SK-N-SH (cell line): ENCODE results near the gene ABHD17C.

Source experiments
- CHD2 ChIP-seq: fragments of 150-350 bp; IDR thresholded peaks from 2 replicates; pipeline ENCODE4 v1.6.1; 2018; ENCODE audit warnings: low read length; ENCODE audit not compliant: partially characterized antibody
- EZH2phosphoT487 ChIP-seq: fragments of 200-600 bp; sonication (generic); IDR thresholded peaks from 2 replicates; pipeline ENCODE4 v1.6.1; 2017; ENCODE audit warnings: low read depth, mixed run types, mild to moderate bottlenecking, antibody characterized with exemption, moderate library complexity, borderline replicate concordance
- GATA2 ChIP-seq: sonication (generic); formaldehyde crosslinking; IDR thresholded peaks from 2 replicates; pipeline ENCODE4 v1.5.0; 2020; ENCODE audit warnings: mild to moderate bottlenecking, missing genetic modification reagents
- POLR2AphosphoS5 ChIP-seq: IDR thresholded peaks from 2 replicates; pipeline ENCODE4 v1.6.1; 2012; ENCODE audit warnings: low read depth, low read length
- SIN3A ChIP-seq: IDR thresholded peaks from 2 replicates; pipeline ENCODE4 v1.6.1; 2012; ENCODE audit warnings: low read depth, mild to moderate bottlenecking, low read length, moderate library complexity, borderline replicate concordance
- TF ChIP-seq, protein P1 (sequence below): fragments of 200-600 bp; sonication (generic); IDR thresholded peaks from 2 replicates; pipeline ENCODE4 v1.6.1; 2017; ENCODE audit warnings: antibody characterized with exemption, mild to moderate bottlenecking, moderate library complexity

DNA sequence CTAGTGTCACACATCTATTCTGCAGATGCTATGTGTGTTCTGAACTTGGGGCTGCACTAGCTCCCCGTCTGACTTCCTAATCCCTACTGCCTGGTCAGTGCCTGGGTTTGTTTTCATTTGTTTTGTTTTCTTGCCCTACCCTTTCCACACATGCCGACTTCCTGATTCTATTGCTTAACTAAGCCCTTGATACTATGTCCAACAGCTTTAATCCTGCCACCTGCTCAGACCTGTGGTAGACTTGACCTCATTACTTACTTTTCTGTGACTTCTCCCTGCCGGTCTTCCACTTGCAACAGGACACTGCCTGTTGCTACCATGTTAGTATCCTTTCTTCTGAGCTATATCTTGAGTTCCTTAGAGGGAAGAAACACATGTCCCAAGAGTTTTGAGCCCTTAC lies 44.8 kb downstream of the ABHD17C start:
- TF ChIP-seq EZH2phosphoT487 (no peak), SIN3A (no peak), GATA2 (CRISPR knock-in tag) (no peak), POLR2AphosphoS5 (no peak), CHD2 (no peak)
- TF ChIP-seq, protein P1, sequence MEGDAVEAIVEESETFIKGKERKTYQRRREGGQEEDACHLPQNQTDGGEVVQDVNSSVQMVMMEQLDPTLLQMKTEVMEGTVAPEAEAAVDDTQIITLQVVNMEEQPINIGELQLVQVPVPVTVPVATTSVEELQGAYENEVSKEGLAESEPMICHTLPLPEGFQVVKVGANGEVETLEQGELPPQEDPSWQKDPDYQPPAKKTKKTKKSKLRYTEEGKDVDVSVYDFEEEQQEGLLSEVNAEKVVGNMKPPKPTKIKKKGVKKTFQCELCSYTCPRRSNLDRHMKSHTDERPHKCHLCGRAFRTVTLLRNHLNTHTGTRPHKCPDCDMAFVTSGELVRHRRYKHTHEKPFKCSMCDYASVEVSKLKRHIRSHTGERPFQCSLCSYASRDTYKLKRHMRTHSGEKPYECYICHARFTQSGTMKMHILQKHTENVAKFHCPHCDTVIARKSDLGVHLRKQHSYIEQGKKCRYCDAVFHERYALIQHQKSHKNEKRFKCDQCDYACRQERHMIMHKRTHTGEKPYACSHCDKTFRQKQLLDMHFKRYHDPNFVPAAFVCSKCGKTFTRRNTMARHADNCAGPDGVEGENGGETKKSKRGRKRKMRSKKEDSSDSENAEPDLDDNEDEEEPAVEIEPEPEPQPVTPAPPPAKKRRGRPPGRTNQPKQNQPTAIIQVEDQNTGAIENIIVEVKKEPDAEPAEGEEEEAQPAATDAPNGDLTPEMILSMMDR, result no peak
